Measurements from ENCODE around the gene DRAXIN.

- no peak for TF ChIP-seq EZH2 (IDR thresholded peaks at IDR 0.05; ENCODE audit: borderline replicate concordance, low read depth, low read length, severe bottlenecking)
- TF ChIP-seq CTCF (IDR thresholded peaks at IDR 0.05; ENCODE audit: borderline replicate concordance, extremely low read depth, low read length, poor library complexity, severe bottlenecking): no peak
Observed at GRCh38 chr1:11697893-11698210, 6.3 kb downstream of the DRAXIN start.
